Loucy (cell line): ENCODE data around the gene DUSP23.
A peak's percentile ranks its signal among the peaks of the same experiment; 100 is the strongest.

ENCODE experiments used
- H2AFZ ChIP-seq: fragments of 200-600 bp; sonication (generic); 2 replicates; pipeline ENCODE4 v1.6.0; 2016; ENCODE audit warnings: antibody characterized with exemption, mild to moderate bottlenecking, low read length, moderate library complexity
- H3F3A ChIP-seq: fragments of 200-600 bp; 2 replicates; pipeline ENCODE4 v1.6.0; 2016; ENCODE audit warnings: antibody characterized with exemption, low read depth, mild to moderate bottlenecking
- H3K27me3 ChIP-seq: fragments of 200-600 bp; sonication (generic); 2 replicates; pipeline ENCODE4 v1.6.1; 2014; ENCODE audit warnings: low read length, mild to moderate bottlenecking; ENCODE audit not compliant: insufficient read depth, poor library complexity, severe bottlenecking
- H3K36me3 ChIP-seq: fragments of 200-600 bp; sonication (generic); 2 replicates; pipeline ENCODE4 v1.6.1; 2016; ENCODE audit warnings: low read length; ENCODE audit not compliant: insufficient read depth
- H3K4me1 ChIP-seq: fragments of 200-600 bp; sonication (generic); 2 replicates; pipeline ENCODE4 v1.5.1; 2014; ENCODE audit warnings: low read length, mild to moderate bottlenecking; ENCODE audit not compliant: insufficient read depth, poor library complexity, severe bottlenecking
- H3K4me2 ChIP-seq: fragments of 200-600 bp; sonication (generic); 2 replicates; pipeline ENCODE4 v1.6.0; 2014; ENCODE audit warnings: antibody characterized with exemption, low read length, low read depth, mild to moderate bottlenecking; ENCODE audit not compliant: poor library complexity, severe bottlenecking
- H3K4me3 ChIP-seq: fragments of 200-600 bp; sonication (generic); 2 replicates; pipeline ENCODE4 v1.5.1; 2014; ENCODE audit warnings: low read length, mild to moderate bottlenecking, mixed read lengths; ENCODE audit not compliant: poor library complexity, severe bottlenecking
- H3K79me2 ChIP-seq: fragments of 200-600 bp; sonication (generic); 2 replicates; pipeline ENCODE4 v1.6.1; 2014; ENCODE audit warnings: low read length; ENCODE audit not compliant: insufficient read depth
- H3K9ac ChIP-seq: fragments of 200-600 bp; sonication (generic); 2 replicates; pipeline ENCODE4 v1.6.0; 2014; ENCODE audit warnings: mild to moderate bottlenecking, low read depth, low read length, moderate library complexity; ENCODE audit not compliant: poor library complexity, severe bottlenecking
- H3K9me2 ChIP-seq: fragments of 200-600 bp; sonication (generic); replicated peaks from 2 replicates; pipeline ENCODE4 v1.6.1; 2016; ENCODE audit warnings: low read depth, low read length, mixed read lengths
- H3K9me3 ChIP-seq: fragments of 200-600 bp; sonication (generic); 2 replicates; pipeline ENCODE4 v1.6.1; 2014; ENCODE audit warnings: mild to moderate bottlenecking, antibody characterized with exemption, low read length, low read depth; ENCODE audit not compliant: insufficient read depth
- H4K20me1 ChIP-seq: fragments of 200-600 bp; sonication (generic); 2 replicates; pipeline ENCODE4 v1.6.0; 2014; ENCODE audit warnings: antibody characterized with exemption, low read length, mild to moderate bottlenecking; ENCODE audit not compliant: insufficient read depth, poor library complexity, severe bottlenecking
- EZH2phosphoT487 ChIP-seq: fragments of 200-600 bp; IDR thresholded peaks from 2 replicates; pipeline ENCODE4 v1.6.1; 2018; ENCODE audit warnings: antibody characterized with exemption, mild to moderate bottlenecking, moderate library complexity, borderline replicate concordance
- TF ChIP-seq, protein P1 (sequence below): fragments of 200-600 bp; sonication (generic); conservative IDR thresholded peaks from 2 replicates; pipeline ENCODE4 v1.5.1; 2014; ENCODE audit warnings: mild to moderate bottlenecking, antibody characterized with exemption, low read length

The DUSP23 gene

DNA sequence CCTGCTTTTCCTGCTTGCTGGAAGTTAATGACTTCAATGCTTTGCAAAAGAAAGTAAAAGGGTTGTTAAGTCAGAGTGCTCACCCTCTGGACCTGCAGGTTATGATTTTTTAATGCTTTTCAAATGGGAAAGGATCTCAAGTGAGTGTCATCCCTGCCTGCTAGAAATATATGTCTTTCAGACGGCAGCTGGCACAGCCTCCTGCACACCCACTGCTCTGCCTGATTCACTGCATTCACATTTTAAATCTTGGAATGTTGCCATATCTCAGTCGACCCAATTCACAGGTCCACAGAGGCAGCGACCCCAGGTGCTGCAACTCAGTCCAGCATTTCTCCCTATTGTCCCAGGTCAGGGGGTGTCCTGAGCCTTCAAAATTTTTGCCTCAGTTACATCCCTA lies 10.7 kb downstream of the DUSP23 start:
- Histone ChIP-seq H3K27me3 (no peaks in the 10 kb centered on the region), H3K36me3 (no peaks in the 10 kb centered on the region), H3K9ac (no peak overlapping the region)

DNA sequence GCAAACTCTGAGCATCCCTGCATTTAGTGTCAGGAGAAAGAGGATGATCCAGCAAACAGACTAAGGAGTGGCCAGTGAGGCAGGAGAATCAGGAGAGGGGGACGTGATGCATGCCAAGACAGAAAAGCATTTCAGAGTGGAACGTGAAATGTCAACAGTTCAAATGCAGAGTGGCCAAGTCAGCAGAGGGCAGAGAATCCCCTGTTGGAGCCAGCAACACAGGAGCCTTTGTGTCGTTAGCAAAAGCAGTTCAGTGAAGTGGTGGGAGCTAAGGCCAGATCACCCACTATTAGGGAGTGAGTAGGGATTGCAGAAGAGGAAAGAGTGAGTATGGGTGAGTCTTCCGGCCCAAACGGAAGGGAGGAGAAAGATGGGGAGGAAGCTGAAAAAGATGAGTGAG lies 14.8 kb downstream of the DUSP23 start:
- no peak overlapping the region for H2AFZ ChIP-seq
- H3K9ac ChIP-seq: no peak overlapping the region
- H3K9me3 ChIP-seq: no peaks in the 10 kb centered on the region
- no peaks in the 10 kb centered on the region for H4K20me1 ChIP-seq
- H3F3A ChIP-seq: no peaks in the 10 kb centered on the region
- H3K9me2 ChIP-seq: no peaks in the 10 kb centered on the region
- H3K4me3 ChIP-seq: no peak overlapping the region
- H3K79me2 ChIP-seq: no peaks in the 10 kb centered on the region
- no peak overlapping the region for H3K4me2 ChIP-seq
- no peaks in the 10 kb centered on the region for H3K27me3 ChIP-seq
- no peaks in the 10 kb centered on the region for H3K36me3 ChIP-seq
- no peak for TF ChIP-seq EZH2phosphoT487
- TF ChIP-seq, protein P1, sequence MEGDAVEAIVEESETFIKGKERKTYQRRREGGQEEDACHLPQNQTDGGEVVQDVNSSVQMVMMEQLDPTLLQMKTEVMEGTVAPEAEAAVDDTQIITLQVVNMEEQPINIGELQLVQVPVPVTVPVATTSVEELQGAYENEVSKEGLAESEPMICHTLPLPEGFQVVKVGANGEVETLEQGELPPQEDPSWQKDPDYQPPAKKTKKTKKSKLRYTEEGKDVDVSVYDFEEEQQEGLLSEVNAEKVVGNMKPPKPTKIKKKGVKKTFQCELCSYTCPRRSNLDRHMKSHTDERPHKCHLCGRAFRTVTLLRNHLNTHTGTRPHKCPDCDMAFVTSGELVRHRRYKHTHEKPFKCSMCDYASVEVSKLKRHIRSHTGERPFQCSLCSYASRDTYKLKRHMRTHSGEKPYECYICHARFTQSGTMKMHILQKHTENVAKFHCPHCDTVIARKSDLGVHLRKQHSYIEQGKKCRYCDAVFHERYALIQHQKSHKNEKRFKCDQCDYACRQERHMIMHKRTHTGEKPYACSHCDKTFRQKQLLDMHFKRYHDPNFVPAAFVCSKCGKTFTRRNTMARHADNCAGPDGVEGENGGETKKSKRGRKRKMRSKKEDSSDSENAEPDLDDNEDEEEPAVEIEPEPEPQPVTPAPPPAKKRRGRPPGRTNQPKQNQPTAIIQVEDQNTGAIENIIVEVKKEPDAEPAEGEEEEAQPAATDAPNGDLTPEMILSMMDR: no peak
- peaks cover 15% of the 10 kb centered on the region for H3K4me1 ChIP-seq

More for the DNA sequence above, 10.7 kb downstream of the DUSP23 start:
- Histone ChIP-seq H3K4me3 (no peak overlapping the region), H3K4me1 (no peaks in the 10 kb centered on the region), H3K4me2 (no peak overlapping the region), H3K9me2 (no peaks in the 10 kb centered on the region), H2AFZ (no peak overlapping the region), H3K9me3 (no peaks in the 10 kb centered on the region), H3K79me2 (no peaks in the 10 kb centered on the region), H3F3A (no peaks in the 10 kb centered on the region), H4K20me1 (no peaks in the 10 kb centered on the region)
- TF ChIP-seq, protein P1: no peak
- no peak for TF ChIP-seq EZH2phosphoT487

DNA sequence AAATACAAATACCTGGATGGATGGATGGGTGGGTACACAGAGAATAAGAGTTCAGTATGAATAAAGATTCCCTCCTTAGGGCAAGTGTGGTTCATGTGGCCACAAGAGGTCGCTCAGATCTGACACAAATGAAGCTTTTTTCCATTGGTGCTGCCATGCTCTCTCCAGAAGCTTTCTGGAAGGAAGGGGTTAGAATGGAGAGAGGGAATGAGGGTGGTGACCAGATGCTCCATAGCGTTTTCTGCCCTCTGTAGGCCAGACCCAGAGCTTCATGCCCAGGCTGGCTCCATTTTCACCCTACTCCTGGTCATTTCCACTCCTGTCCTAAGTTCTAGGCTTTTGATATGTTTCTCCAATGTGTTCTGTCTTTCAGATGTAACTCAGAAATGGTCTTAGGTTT lies 18.1 kb downstream of the DUSP23 start:
- H4K20me1 ChIP-seq: no peaks in the 10 kb centered on the region
- peak overlapping the region; percentile 53; the same call in 1 of the 2 replicates for H2AFZ ChIP-seq
- no peaks in the 10 kb centered on the region for H3K27me3 ChIP-seq
- H3F3A ChIP-seq: no peaks in the 10 kb centered on the region
- no peaks in the 10 kb centered on the region for H3K36me3 ChIP-seq
- TF ChIP-seq, protein P1: peak; percentile 95
- TF ChIP-seq EZH2phosphoT487: no peak
- no peaks in the 10 kb centered on the region for H3K79me2 ChIP-seq
- H3K9ac ChIP-seq: peak overlapping the region; percentile 7
- no peaks in the 10 kb centered on the region for H3K9me2 ChIP-seq
- H3K4me1 ChIP-seq: peaks cover 43% of the 10 kb centered on the region
- no peaks in the 10 kb centered on the region for H3K9me3 ChIP-seq
- H3K4me3 ChIP-seq: no peak overlapping the region
- H3K4me2 ChIP-seq: peak overlapping the region; percentile 70
